Adrenal gland (tissue), 12 donors: ENCODE results near the gene SAMD9. TPM values are rescaled to one million over a fixed set of nuclear protein-coding genes. Genes with fewer than 3 reads are reported as not detected.

Experiments
- DNase-seq, 7 donors: peaks; one replicate each; pipeline ENCODE4 v3.0.0-alpha.2; 2019 to 2020
- H3K27ac ChIP-seq, 5 donors: fragments of 200-600 bp; sonication (generic) in 4 of 5; 1 replicate in 3 of 5; 2 replicates in 2 of 5; pipeline versions ENCODE4 v1.5.1 to v1.8.0; 2016 to 2020; ENCODE audit warnings: mild to moderate bottlenecking in 1 of 5
- H3K27me3 ChIP-seq: fragments of 200-600 bp; 2 replicates; pipeline ENCODE4 v1.8.0; 2021
- H3K36me3 ChIP-seq, 2 donors: fragments of 200-600 bp; replicated peaks in 1 of 2; 1 replicate in 1 of 2; 2 replicates in 1 of 2; pipeline versions ENCODE4 v1.5.1 to v1.8.0; 2018 to 2022
- H3K4me1 ChIP-seq, 2 donors: fragments of 200-600 bp; replicated peaks in 1 of 2; 1 replicate in 1 of 2; 2 replicates in 1 of 2; pipeline versions ENCODE4 v1.5.1 to v1.8.0; 2018 to 2021
- H3K4me3 ChIP-seq, 4 donors: fragments of 200-600 bp; sonication (generic) in 3 of 4; one replicate each; pipeline ENCODE4 v1.5.1; 2016 to 2018
- H3K9me3 ChIP-seq, 3 donors: fragments of 200-600 bp; sonication (generic) in 1 of 3; replicated peaks in 1 of 3; 1 replicate in 2 of 3; 2 replicates in 1 of 3; pipeline versions ENCODE4 v1.5.1 to v1.8.0; 2016 to 2021
- POLR2A ChIP-seq, 2 donors: fragments of 450-650 bp; IDR thresholded peaks; one replicate each; pipeline ENCODE4 v1.6.1; 2017; ENCODE audit warnings: antibody characterized with exemption in 2 of 2, mild to moderate bottlenecking in 2 of 2, moderate library complexity in 1 of 2
- WGBS, 4 donors: extraction: QIAGEN DNeasy Blood & Tissue Kit in 2 of 4; methylation state at CpG; one replicate each; pipeline versions ENCODE4 v1.1.5 to v1.1.7; 2013 to 2017; 5-methylcytosine and 5-hydroxymethylcytosine counted together
- intact Hi-C, 2 donors: fragments of 100-400 bp; cut with DNase I; formaldehyde crosslinking; loops; one replicate each; pipeline versions ENCODE4 v1.14.1 to v1.15.0; 2022 to 2023
- polyA plus RNA-seq, 3 donors: library from polyadenylated mRNA; stranded (reverse); fragments of 200-250 nt in 2 of 3; fragments of 350-450 nt in 1 of 3; fragmentation: Illumina TruSeq in 1 of 3; extraction: RNeasy Lipid Tissue Mini Kit (QIAGEN cat#74804) in 1 of 3; gene quantifications; one replicate each; pipeline ENCODE4 v1.2.3, GENCODE V29; 2013 to 2014
- total RNA-seq, 9 donors: library from RNA; depleted of rRNA in 4 of 9; stranded (reverse); fragments of >200 nt in 4 of 9; fragments of 120-200 nt in 1 of 9; fragmentation: NEBNext Ultra II Directional in 1 of 9; extraction: Animal tissue kit (Norgen Biotek cat#: 25700) in 1 of 9; gene quantifications; one replicate each; pipeline versions ENCODE4 v1.1.0 to v1.2.4, GENCODE V29; 2013 to 2023
- TF ChIP-seq, protein P1 (sequence below), 6 experiments: fragments of 450-650 bp in 4 of 6; fragments of 200-600 bp in 2 of 6; sonication (generic) in 1 of 6; IDR thresholded peaks; 1 replicate in 5 of 6; 2 replicates in 1 of 6; pipeline versions ENCODE4 v1.5.1 to v1.8.0; 2016 to 2021; ENCODE audit warnings: antibody characterized with exemption in 6 of 6, mild to moderate bottlenecking in 2 of 6, moderate library complexity in 1 of 6
- donor health status: healthy with polysubstance abuse.
- donor health status: Bipolar disorder and iron deficiency.
- donor health status: DM: yes; HTN: yes; CAD: no.
- donor health status: DM: no; HTN: no; CAD: no.
- donor health status: DM: no; HTN: no; CAD: no.
- donor health status: DM: yes; HTN: yes; CAD: no.

Gene SAMD9
- total and polyA plus RNA-seq, 12 donors = 1.7 to 24.3 (median 9.2) TPM

GRCh38 chr7:93161181-93161762 is 43.5 kb upstream of the SAMD9 start:
- H3K27ac ChIP-seq = no peak overlapping the region
- intact Hi-C loops = no loop called here
- H3K36me3 ChIP-seq = no peaks in the 10 kb centered on the region
- no peaks in the 10 kb centered on the region for H3K4me1 ChIP-seq
- no peaks in the 10 kb centered on the region for H3K27me3 ChIP-seq
- no peak for DNase-seq
- TF ChIP-seq, protein P1, sequence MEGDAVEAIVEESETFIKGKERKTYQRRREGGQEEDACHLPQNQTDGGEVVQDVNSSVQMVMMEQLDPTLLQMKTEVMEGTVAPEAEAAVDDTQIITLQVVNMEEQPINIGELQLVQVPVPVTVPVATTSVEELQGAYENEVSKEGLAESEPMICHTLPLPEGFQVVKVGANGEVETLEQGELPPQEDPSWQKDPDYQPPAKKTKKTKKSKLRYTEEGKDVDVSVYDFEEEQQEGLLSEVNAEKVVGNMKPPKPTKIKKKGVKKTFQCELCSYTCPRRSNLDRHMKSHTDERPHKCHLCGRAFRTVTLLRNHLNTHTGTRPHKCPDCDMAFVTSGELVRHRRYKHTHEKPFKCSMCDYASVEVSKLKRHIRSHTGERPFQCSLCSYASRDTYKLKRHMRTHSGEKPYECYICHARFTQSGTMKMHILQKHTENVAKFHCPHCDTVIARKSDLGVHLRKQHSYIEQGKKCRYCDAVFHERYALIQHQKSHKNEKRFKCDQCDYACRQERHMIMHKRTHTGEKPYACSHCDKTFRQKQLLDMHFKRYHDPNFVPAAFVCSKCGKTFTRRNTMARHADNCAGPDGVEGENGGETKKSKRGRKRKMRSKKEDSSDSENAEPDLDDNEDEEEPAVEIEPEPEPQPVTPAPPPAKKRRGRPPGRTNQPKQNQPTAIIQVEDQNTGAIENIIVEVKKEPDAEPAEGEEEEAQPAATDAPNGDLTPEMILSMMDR (IDR thresholded peaks at IDR 0.05) = no peak
- TF ChIP-seq POLR2A (IDR thresholded peaks at IDR 0.05) = no peak
- no peak overlapping the region for H3K4me3 ChIP-seq
- WGBS, 4 donors = 54 to 69% (median 66%) methylated on average over 3 of the region's 3 CpGs
- H3K9me3 ChIP-seq = no peaks in the 10 kb centered on the region

- TF ChIP-seq, protein P1 (IDR thresholded peaks at IDR 0.05) = no peak
- TF ChIP-seq POLR2A (IDR thresholded peaks at IDR 0.05) = no peak
- Histone ChIP-seq H3K36me3 (no peaks in the 10 kb centered on the region), H3K9me3 (no peaks in the 10 kb centered on the region), H3K4me1 (no peaks in the 10 kb centered on the region), H3K27me3 (no peaks in the 10 kb centered on the region), H3K4me3 (no peak overlapping the region), H3K27ac (no peak overlapping the region)
- 53 to 63% (median 59%) methylated on average over 1 of the region's 1 CpG for WGBS, 4 donors
- no peak for DNase-seq
- intact Hi-C loops = no loop called here
These were observed 42.6 kb upstream of the SAMD9 start for GRCh38 chr7:93160410-93160809.

- Histone ChIP-seq H3K27ac (no peak overlapping the region), H3K27me3 (no peaks in the 10 kb centered on the region), H3K36me3 (no peaks in the 10 kb centered on the region), H3K9me3 (no peaks in the 10 kb centered on the region), H3K4me1 (no peaks in the 10 kb centered on the region), H3K4me3 (no peak overlapping the region)
- no peak for DNase-seq
- intact Hi-C loops = no loop called here
- TF ChIP-seq, protein P1 (IDR thresholded peaks at IDR 0.05) = no peak
- no peak for TF ChIP-seq POLR2A (IDR thresholded peaks at IDR 0.05)
- 56 to 65% (median 62%) methylated on average over 3 of the region's 3 CpGs for WGBS, 4 donors
These were observed 41.7 kb upstream of the SAMD9 start for GRCh38 chr7:93159490-93159889.

DNA sequence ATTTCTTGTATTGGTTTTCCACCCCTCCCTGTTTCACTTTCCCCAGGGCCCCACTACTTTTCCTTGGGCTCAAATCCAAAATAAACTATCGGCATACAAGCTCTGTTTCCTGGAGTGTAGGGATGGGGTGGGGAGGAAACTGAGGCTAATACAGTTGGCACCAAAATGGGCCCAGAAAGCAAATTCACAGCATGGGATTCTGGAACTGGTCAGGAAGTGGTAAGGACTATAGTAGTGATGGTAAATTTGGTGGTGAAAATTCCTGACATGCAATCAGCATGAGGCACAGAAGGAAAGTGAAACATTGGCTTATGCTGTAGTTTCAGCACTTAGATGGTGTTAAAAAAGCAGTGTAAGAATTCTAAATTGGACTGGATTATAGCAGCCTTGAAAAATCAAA is 39.1 kb upstream of the SAMD9 start:
- no peak overlapping the region for H3K27ac ChIP-seq
- intact Hi-C loops = no loop called here
- no peak for DNase-seq
- no peaks in the 10 kb centered on the region for H3K27me3 ChIP-seq
- TF ChIP-seq POLR2A (IDR thresholded peaks at IDR 0.05) = no peak
- TF ChIP-seq, protein P1 (IDR thresholded peaks at IDR 0.05) = no peak
- no peaks in the 10 kb centered on the region for H3K9me3 ChIP-seq
- WGBS, 4 donors = 48 to 87% (median 66%) methylated on average over 1 of the region's 1 CpG
- H3K36me3 ChIP-seq = no peaks in the 10 kb centered on the region
- no peaks in the 10 kb centered on the region for H3K4me1 ChIP-seq
- no peak overlapping the region for H3K4me3 ChIP-seq
